AG09309 (cell line): ENCODE data around the gene FXN.

Experiments used
- DNase-seq: peaks from one replicate; pipeline ENCODE4 v3.0.0-alpha.2; 2010; ENCODE audit warnings: low read depth
- H3K4me3 ChIP-seq: 2 replicates; pipeline ENCODE4 v1.5.1; 2011; ENCODE audit warnings: mild to moderate bottlenecking, low read depth, low read length, moderate library complexity; ENCODE audit not compliant: control insufficient read depth
- CTCF ChIP-seq: IDR thresholded peaks from 2 replicates; pipeline ENCODE4 v1.5.1; 2011; ENCODE audit warnings: mild to moderate bottlenecking, low read depth, low read length, inconsistent platforms; ENCODE audit not compliant: insufficient read depth, control insufficient read depth; ENCODE audit errors: missing control alignments

FXN gene

DNA sequence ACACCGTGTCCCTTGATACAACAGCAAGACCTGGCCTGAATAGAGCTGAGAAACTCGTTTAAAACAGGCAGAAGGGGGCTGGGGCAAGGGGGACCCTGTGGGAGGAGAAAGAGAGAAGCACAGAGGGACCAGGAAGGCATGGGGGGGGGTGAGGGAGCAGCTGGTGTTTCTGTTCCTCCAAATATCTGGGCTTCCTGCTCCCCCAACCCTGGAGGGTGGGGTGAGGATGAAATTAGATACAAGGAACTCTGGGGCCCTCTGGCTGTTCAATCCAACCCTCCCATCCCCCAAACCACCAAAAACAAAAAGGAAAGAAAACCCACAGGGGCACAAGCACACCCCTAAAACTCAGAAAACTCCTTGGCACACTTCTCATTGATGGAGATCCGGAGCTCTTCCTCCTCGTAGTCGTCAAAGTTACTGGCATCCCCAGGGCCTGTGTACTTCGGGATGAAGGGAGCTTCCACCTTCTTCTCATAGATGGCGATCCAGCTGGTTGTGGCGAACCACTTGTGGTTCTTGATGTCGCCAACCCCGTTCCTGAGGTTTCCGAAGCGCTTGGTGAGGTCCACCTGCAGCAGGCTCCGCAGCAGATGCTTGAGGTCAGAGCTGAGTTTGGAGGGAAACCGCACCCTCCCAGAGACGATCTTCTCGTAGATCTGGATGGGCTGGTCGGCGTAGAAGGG is 22.7 kb upstream of the FXN start:
- no peak for TF ChIP-seq CTCF
- no peak overlapping the region for H3K4me3 ChIP-seq
- DNase-seq = no peak

DNA sequence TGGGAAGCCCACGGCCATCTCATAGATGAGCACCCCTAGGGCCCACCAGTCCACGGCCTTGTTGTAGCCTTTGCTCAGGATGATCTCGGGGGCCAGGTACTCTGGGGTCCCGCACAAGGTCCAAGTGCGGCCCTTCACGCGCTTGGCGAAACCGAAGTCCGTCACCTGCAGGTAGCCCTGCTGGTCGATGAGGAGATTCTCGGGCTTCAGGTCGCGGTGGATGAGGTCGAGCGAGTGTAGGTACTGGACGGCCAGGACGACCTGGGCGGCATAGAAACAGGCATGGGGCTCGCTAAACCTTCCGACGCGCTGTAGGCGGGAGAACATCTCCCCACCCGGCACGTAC is 22.2 kb upstream of the FXN start:
- TF ChIP-seq CTCF = no peak
- H3K4me3 ChIP-seq = no peak overlapping the region
- DNase-seq = no peak

GRCh38 chr9:69014013-69014412 is 21.5 kb upstream of the FXN start, which contains the start of gene PRKACG:
Gene PRKACG (minus strand): TSS chr9:69014113. CDS start chr9:69014092, 21 bp downstream.
- no peak for TF ChIP-seq CTCF
- no peak for DNase-seq
- no peak within 1 kb of the TSS for H3K4me3 ChIP-seq

DNA sequence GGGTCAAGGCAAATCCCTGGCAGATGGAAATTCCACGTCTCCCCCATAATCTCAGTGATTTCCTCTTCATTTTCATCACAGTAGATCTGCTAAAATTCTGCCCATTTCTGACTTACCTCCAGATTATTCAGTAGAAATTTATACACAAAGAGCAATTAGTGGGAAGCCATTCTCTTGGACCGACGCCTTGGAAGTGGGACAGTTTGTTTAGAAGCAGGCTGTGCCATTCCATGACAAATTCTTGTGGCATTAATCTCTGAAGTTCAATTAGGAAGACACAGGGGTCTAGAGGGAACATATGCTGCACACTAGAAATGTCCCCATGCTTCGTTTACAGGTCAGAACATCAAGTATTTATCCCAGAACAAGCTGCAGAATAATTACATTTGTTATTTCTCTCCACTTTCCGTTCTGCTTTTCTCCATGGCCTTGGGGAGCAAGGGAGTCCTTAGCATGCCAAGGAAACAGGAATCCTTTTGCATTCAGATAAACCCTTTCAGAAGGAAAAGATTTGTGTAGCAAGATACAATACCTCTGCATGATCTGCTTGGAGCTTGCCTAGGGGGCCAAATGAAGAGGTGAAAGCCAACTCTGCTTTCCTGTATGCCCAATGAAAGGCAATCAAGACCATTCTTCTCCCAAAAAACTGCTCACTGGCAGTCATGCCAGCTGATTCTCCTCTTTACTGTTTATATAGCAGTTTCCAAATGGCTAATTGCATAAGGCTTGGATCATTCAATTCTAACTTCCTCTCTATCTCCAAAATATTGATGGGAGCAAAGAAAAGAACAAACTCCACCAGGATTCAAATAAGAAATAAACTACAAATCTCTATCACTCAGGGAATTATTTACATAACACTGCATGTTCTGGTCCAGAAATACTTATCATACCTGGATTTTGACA is 19.1 kb upstream of the FXN start:
- TF ChIP-seq CTCF = no peak
- H3K4me3 ChIP-seq = no peak overlapping the region
- DNase-seq = no peak

DNA sequence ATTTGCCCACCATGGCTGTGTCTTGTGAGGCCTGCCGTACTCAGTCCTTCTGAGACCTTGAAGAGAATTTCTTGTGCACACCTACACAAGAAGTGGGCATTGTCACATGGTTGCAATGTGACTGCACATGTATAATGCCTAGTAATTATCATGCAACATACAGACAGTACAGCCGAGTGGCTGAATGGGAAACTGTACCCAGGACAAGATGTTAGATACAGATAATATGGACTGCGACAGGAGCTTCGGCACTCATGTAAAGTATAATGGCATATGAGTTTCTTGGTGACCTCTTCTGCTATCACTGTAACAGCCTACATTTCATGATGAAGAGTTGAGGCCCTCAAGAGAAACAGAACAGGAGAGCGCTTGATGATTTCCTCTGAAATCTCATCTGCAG is 16.8 kb upstream of the FXN start:
- TF ChIP-seq CTCF = no peak
- no peak for DNase-seq
- H3K4me3 ChIP-seq = no peak overlapping the region

- no peak overlapping the region for H3K4me3 ChIP-seq
- no peak for DNase-seq
- no peak for TF ChIP-seq CTCF
Observed at GRCh38 chr9:69019808-69020207, 15.7 kb upstream of the FXN start.
